SK-N-SH treated with all-trans-retinoic acid at 6 μM for 48 hours (cell line): ENCODE data around the gene TTC23L.
"Not testable (repeated sequence)": the region's sequence is repeated elsewhere in the genome, so short reads cannot be mapped to it uniquely, and the experiment has no call there.

Experiments
- ATAC-seq: fragments of 200-7000 bp; cut with Tn5 transposase; 3 replicates; pipeline ENCODE4 v1.9.1; 2020; ENCODE audit warnings: mild to moderate bottlenecking, moderate library complexity
- ARNTL ChIP-seq: fragments of 450-650 bp; formaldehyde crosslinking; IDR thresholded peaks from 2 replicates; pipeline ENCODE4 v1.5.0; 2020; ENCODE audit warnings: low read depth, mild to moderate bottlenecking, moderate library complexity, borderline replicate concordance
- CREB5 ChIP-seq: fragments of 250-450 bp; sonication (Bioruptor Pico); IDR thresholded peaks from 2 replicates; pipeline ENCODE4 v1.5.1; 2020; ENCODE audit warnings: low read depth, mild to moderate bottlenecking, moderate library complexity
- CSRNP3 ChIP-seq: fragments of 250-450 bp; sonication (Bioruptor Pico); IDR thresholded peaks from 2 replicates; pipeline ENCODE4 v1.5.1; 2021; ENCODE audit warnings: mild to moderate bottlenecking, moderate library complexity
- GLIS3 ChIP-seq: fragments of 250-450 bp; sonication (Bioruptor Pico); IDR thresholded peaks from 2 replicates; pipeline ENCODE4 v1.5.0; 2020; ENCODE audit warnings: mild to moderate bottlenecking, moderate library complexity
- ISL1 ChIP-seq: fragments of 250-450 bp; sonication (Bioruptor Pico); IDR thresholded peaks from 2 replicates; pipeline ENCODE4 v2.1.2; 2022; ENCODE audit warnings: mild to moderate bottlenecking, moderate library complexity
- OSR1 ChIP-seq: fragments of 250-450 bp; sonication (Bioruptor Pico); IDR thresholded peaks from 2 replicates; pipeline ENCODE4 v1.8.0; 2022; ENCODE audit warnings: moderate library complexity, mild to moderate bottlenecking, inconsistent platforms
- PATZ1 ChIP-seq: fragments of 250-450 bp; sonication (Bioruptor Pico); IDR thresholded peaks from 2 replicates; pipeline ENCODE4 v1.8.0; 2020; ENCODE audit warnings: mild to moderate bottlenecking, moderate library complexity, borderline replicate concordance
- POU6F1 ChIP-seq: fragments of 250-450 bp; sonication (Bioruptor Pico); IDR thresholded peaks from 2 replicates; pipeline ENCODE4 v1.8.0; 2021; ENCODE audit warnings: low read depth, mild to moderate bottlenecking, moderate library complexity, borderline replicate concordance
- PPARA ChIP-seq: fragments of 250-450 bp; sonication (Bioruptor Pico); IDR thresholded peaks from 2 replicates; pipeline ENCODE4 v1.5.0; 2020; ENCODE audit warnings: mild to moderate bottlenecking, borderline replicate concordance
- SNAI2 ChIP-seq: fragments of 250-450 bp; sonication (Bioruptor Pico); IDR thresholded peaks from 2 replicates; pipeline ENCODE4 v1.5.0; 2020; ENCODE audit warnings: mild to moderate bottlenecking, moderate library complexity
- TCF4 ChIP-seq: fragments of 250-450 bp; sonication (Bioruptor Pico); IDR thresholded peaks from 2 replicates; pipeline ENCODE4 v1.8.0; 2021; ENCODE audit warnings: mild to moderate bottlenecking, moderate library complexity, borderline replicate concordance
- ZC3H10 ChIP-seq: fragments of 250-450 bp; sonication (Bioruptor Pico); IDR thresholded peaks from 2 replicates; pipeline ENCODE4 v1.5.1; 2021; ENCODE audit warnings: mild to moderate bottlenecking, moderate library complexity
- ZFP3 ChIP-seq: fragments of 250-450 bp; sonication (Bioruptor Pico); IDR thresholded peaks from 2 replicates; pipeline ENCODE4 v1.5.0; 2020; ENCODE audit warnings: mild to moderate bottlenecking, moderate library complexity
- ZNF565 ChIP-seq: fragments of 450-650 bp; formaldehyde crosslinking; conservative IDR thresholded peaks from 2 replicates; pipeline ENCODE4 v1.5.0; 2020; ENCODE audit warnings: low read depth, mild to moderate bottlenecking, moderate library complexity
- ZNF70 ChIP-seq: fragments of 450-650 bp; formaldehyde crosslinking; IDR thresholded peaks from 2 replicates; pipeline ENCODE4 v1.5.0; 2020; ENCODE audit warnings: mild to moderate bottlenecking, moderate library complexity

The TTC23L gene

GRCh38 chr5:34918025-34918424 lies 79.1 kb downstream of the TTC23L start:
- ATAC-seq, result no peak

GRCh38 chr5:34919077-34919476 lies 80.1 kb downstream of the TTC23L start:
- TF ChIP-seq ZFP3 (CRISPR knock-in tag) (no peak), PPARA (no peak), CREB5 (no peak), POU6F1 (no peak), ISL1 (CRISPR knock-in tag) (no peak), PATZ1 (CRISPR knock-in tag) (no peak), OSR1 (CRISPR knock-in tag) (no peak)
- TF ChIP-seq, all 23 proteins: peak for 0
- ATAC-seq, result no peak

More at GRCh38 chr5:34918025-34918424, 79.1 kb downstream of the TTC23L start:
- no peak for TF ChIP-seq OSR1 (CRISPR knock-in tag)
- no peak for TF ChIP-seq SNAI2 (CRISPR knock-in tag)
- TF ChIP-seq CSRNP3, result no peak
- no peak for TF ChIP-seq TCF4 (CRISPR knock-in tag)
- no peak for TF ChIP-seq POU6F1
- TF ChIP-seq ZNF70 (CRISPR knock-in tag), result no peak
- TF ChIP-seq GLIS3 (CRISPR knock-in tag), result no peak
- no peak for TF ChIP-seq ZNF565 (CRISPR knock-in tag)
- no peak for TF ChIP-seq CREB5
- no peak for TF ChIP-seq ZFP3 (CRISPR knock-in tag)
- no peak for TF ChIP-seq ZC3H10 (CRISPR knock-in tag)
- no peak for TF ChIP-seq ISL1 (CRISPR knock-in tag)
- no peak for TF ChIP-seq ARNTL (CRISPR knock-in tag)
- no peak for TF ChIP-seq PATZ1 (CRISPR knock-in tag)

- ATAC-seq, result not testable (repeated sequence)
Observed at GRCh38 chr5:34923256-34923655, 84.3 kb downstream of the TTC23L start.
